DMS53 (cell line): ENCODE results near the gene DOCK7.
"Not testable (repeated sequence)": the region's sequence is repeated elsewhere in the genome, so short reads cannot be mapped to it uniquely, and the experiment has no call there.

Source experiments
- DNase-seq: peaks from one replicate; lab custom pipeline; 2025; lab: John Stamatoyannopoulos, UW

The DOCK7 gene

DNA sequence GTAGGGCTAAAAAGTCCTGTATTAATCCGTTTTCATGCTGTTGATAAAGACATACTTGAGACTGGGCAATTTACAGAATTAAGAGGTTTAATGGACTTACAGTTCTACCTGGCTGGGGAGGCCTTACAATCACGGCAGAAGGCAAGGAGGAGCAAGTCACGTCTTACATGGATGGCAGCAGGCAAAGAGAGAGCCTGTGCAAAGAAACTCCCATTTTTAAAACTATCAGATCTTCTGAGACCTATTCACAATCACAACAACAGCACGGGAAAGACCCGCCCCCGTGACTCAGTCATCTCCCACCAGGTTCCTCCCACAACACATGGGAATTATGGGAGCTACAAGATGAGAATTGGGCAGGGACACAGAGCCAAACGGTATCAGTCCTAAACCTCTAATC lies 6.3 kb upstream of the DOCK7 start:
- not testable (repeated sequence) for DNase-seq

DNA sequence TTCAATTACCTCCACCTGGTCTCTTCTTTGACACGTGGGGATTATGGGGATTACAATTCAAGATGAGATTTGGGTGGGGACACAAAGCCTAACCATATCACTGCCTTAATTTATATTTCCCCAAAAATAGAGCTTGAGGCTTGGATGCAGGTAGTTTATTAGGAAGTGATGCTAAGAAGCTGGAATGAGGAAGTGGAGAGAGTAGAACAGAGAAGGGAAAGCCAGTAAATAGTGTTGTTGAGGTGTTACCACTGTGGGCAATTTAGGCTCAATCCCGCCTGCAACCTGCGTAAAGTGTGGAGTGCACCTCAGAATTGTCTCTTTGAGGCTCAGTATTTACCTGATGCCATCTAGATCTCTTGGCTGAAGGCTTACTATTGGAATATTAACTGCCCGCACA lies 4.9 kb upstream of the DOCK7 start:
- no peak for DNase-seq

- no peak for DNase-seq
These were observed 3.1 kb upstream of the DOCK7 start for GRCh38 chr1:62691062-62691844.

- peak; percentile 69 for DNase-seq
These were observed 1.3 kb upstream of the DOCK7 start for GRCh38 chr1:62689524-62689923.

GRCh38 chr1:62688687-62689085 lies 500 bp upstream of the DOCK7 start:
- DNase-seq = no peak

- DNase-seq = peak; percentile 78
These were observed 724 bp downstream of the DOCK7 start for GRCh38 chr1:62687421-62687902.

DNA sequence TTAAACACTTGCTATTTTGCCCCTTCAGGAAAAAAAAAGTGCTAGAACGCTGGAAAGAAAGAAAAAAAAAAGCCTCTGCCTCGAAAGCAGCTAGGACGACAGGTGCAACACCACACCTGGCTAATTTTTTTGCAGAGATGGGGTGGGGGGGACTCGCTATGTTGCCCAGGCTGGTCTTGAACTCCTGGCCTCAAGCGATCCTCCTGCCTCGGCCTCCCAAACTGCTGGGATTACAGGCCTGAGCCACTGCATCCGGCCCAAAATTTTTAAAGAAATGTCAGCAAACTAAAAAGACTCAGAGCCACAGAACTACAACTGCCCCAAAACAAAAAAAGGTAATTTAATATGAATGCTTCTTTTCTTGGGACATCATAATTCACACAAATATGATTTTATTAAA lies 1.4 kb downstream of the DOCK7 start:
- no peak for DNase-seq

DNA sequence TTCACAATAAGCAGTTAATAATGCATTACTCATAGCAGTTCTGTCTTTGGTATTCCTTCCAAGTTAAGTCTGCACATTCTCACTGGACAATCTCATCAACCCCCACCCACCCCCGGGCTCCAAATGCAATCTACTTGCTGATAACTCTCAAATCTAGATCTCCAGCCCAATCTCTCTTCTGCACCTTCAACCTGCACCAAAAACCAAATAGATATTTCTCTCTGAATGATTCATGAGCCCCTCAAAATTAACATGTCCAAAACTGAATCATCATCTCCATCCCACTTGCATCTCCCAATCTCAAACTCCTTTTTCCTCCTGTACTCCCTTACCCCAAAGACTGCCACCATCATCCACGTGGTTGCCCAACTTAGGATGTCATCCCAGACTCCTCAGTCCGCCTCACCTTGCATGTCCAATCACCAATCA lies 2.7 kb downstream of the DOCK7 start:
- DNase-seq = no peak

DNA sequence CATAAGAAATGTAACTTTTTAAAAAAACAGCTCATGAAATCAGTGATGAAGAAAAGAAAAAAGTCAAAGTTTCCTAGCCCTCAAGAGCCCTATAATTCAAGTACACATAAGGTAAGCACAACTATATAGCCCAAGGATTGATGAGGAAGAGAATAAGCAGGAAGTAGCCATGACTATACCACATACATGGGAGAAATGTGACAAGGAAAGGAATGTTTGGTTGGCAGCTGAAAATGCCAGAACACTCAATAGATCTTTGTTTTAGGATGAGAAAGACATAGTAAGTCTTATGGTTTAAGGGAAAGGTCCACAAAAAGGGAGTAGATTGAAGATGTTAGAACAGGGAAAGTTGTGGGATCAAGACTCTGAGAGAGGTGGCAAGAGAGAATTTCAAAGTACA lies 5.7 kb downstream of the DOCK7 start:
- DNase-seq = peak; percentile 22

DNA sequence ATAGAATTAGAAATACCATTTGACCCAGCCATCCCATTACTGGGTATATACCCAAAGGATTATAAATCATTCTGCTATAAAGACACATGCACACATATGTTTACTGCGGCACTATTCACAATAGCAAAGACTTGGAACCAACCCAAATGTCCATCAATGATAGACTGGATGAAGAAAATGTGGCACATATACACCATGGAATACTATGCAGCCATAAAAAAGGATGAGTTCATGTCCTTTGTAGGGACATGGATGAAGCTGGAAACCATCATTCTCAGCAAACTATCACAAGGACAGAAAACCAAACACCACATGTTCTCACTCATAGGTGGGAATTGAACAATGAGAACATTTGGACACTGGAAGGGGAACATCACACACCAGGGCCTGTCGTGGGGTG lies 7.2 kb downstream of the DOCK7 start:
- not testable (repeated sequence) for DNase-seq

- not testable (repeated sequence) for DNase-seq
These were observed 10.4 kb downstream of the DOCK7 start for GRCh38 chr1:62677822-62678221.

- no peak for DNase-seq
These were observed 11.4 kb downstream of the DOCK7 start for GRCh38 chr1:62676611-62677356.

DNA sequence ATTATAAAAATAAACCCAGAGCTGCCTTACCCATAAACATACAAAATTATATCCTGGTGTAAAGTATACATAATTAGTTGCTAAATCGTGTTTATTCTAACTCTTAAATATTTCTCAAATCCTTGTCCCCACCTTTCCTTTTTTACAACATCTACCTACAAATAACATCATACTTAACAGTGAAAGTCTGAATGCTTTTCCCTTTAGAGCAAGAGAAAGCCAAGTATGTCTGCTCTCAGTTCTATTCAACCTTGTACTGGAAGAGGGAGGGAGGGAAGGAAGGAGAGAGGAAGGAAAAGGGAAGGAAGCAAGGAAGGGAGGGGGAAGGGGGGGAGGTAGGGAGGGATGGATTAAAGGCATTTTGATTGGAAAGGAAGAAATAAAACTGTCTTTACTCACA lies 14.6 kb downstream of the DOCK7 start:
- DNase-seq = no peak

- no peak for DNase-seq
These were observed 16.2 kb downstream of the DOCK7 start for GRCh38 chr1:62672029-62672428.

GRCh38 chr1:62654744-62655143 lies 33.4 kb downstream of the DOCK7 start:
- DNase-seq = no peak

DNA sequence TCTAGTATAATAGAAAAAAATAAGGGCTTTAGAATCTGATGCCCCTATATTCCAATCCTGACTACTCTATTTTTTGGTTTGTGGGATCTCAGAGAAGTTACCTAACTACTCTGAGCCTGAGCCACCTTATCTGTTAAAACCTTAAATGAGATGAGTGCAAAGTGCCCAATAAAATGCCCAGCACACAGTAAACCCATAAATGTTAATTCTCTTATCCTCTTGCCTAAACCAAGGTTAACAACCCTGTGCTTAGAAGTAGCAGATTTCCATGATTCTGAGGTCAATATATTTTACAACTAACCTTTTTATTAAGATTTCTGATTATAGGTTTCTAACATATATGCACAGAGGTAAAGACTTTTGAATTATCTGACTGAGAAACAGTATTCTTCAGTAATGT lies 35.8 kb downstream of the DOCK7 start:
- DNase-seq = no peak

GRCh38 chr1:62643283-62643682 lies 44.9 kb downstream of the DOCK7 start:
- DNase-seq = no peak

DNA sequence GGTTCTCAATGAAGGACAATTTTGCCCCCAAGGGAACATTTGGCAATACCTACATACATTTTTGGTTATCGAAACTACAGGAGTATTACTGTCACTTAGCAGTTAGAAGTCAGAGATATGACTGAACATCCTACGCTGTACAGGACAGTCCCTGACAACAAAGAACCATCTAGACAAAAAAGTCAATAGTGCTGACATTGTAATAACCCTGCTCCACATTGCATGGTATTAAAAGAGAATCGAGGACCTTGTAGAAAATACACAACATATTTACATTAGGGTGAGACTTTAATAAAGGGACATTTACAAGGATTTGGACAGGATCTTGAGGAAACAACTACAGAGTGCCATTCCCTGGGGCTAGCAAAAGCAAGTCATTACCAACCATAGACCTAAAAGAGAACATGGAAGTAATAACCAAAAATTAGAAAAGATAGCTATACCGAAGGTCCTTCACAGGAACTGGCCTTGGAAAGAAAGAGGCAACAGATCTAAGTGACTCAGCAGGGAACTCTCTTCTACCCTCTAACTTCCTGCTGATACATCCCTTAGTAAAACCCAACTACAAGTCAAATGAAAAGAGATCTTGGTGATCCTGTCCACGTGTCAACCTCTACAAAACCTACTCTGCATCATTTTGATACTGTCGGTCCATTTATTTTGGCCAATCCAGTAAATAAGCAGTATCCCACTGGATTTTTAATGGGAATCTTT lies 50.6 kb downstream of the DOCK7 start:
- DNase-seq = no peak

DNA sequence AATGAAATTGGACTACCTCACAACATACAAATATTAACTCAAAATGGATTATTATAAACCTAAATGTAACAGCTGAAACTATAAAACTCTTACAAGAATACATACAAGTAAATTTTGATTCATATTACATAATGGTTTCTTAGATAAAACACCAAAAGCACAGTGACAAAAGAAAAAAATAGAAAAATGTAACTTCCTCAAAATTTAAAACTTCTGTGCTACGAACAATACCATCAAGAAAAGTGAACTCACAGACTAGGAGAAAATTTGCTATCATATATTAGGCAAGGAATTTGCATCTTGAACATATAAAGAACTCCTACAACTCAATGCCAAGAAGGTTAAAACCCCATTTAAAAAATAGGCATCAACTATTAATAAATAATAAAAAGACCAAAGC lies 59.7 kb downstream of the DOCK7 start:
- no peak for DNase-seq

- no peak for DNase-seq
These were observed 62.8 kb downstream of the DOCK7 start for GRCh38 chr1:62625415-62625814.

GRCh38 chr1:62621907-62622306 lies 66.3 kb downstream of the DOCK7 start:
- DNase-seq = peak; percentile 93

- DNase-seq = no peak
These were observed 74.3 kb downstream of the DOCK7 start for GRCh38 chr1:62613890-62614289.

DNA sequence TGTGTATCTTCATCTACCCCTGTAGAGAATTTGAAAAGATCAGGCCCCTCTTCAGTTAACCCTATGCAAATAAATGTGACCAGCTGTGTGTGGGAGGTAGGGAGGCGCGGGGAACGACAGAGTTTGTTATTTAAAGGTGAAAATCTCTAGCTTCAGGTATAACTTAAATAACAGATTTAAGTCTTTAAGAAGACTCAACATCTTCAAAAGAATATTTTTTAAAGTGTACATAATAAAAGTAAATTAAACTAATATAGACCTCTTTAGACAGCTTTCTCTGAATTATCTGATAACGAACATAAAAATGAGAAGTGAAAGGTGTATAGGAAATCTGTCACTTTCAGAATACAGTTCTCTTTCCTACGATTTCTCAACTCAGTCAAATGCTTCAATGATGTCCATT lies 74.9 kb downstream of the DOCK7 start:
- no peak for DNase-seq
